Small intestine (tissue), 7 donors: Measurements from ENCODE around the gene UTP25. TPM values are rescaled to one million over a fixed set of nuclear protein-coding genes. Genes with fewer than 3 reads are reported as not detected.
"Not testable (repeated sequence)": the region's sequence is repeated elsewhere in the genome, so short reads cannot be mapped to it uniquely, and the experiment has no call there.

Experiments
- DNase-seq, 2 donors: peaks; one replicate each; pipeline versions ENCODE4 v3.0.0 to v3.0.0-alpha.2; 2013
- FAIRE-seq: peaks from 2 replicates; lab custom pipeline; 2012; peaks lifted over from hg19 to GRCh38; lab: Jason Lieb, UNC
- H3K27ac ChIP-seq, 3 donors: one replicate each; pipeline ENCODE4 v1.5.1; 2013; ENCODE audit warnings: low read length in 2 of 3, mild to moderate bottlenecking in 2 of 3, control low read depth in 1 of 3, inconsistent platforms in 1 of 3, low read depth in 1 of 3, moderate library complexity in 1 of 3
- H3K27me3 ChIP-seq, 3 donors: one replicate each; pipeline ENCODE4 v1.6.1; 2013; ENCODE audit warnings: low read length in 3 of 3, inconsistent platforms in 1 of 3; ENCODE audit not compliant: control insufficient read depth in 3 of 3, insufficient read depth in 3 of 3
- H3K36me3 ChIP-seq, 3 donors: one replicate each; pipeline ENCODE4 v1.6.1; 2013; ENCODE audit warnings: low read length in 3 of 3, inconsistent platforms in 1 of 3, low read depth in 1 of 3, mild to moderate bottlenecking in 1 of 3, moderate library complexity in 1 of 3; ENCODE audit not compliant: control insufficient read depth in 3 of 3, insufficient read depth in 2 of 3
- H3K4me1 ChIP-seq, 3 donors: one replicate each; pipeline ENCODE4 v1.6.1; 2013; ENCODE audit warnings: low read length in 2 of 3, inconsistent platforms in 1 of 3, low read depth in 1 of 3, mild to moderate bottlenecking in 1 of 3, moderate library complexity in 1 of 3; ENCODE audit not compliant: control insufficient read depth in 3 of 3, insufficient read depth in 2 of 3
- H3K4me3 ChIP-seq, 3 donors: one replicate each; pipeline ENCODE4 v1.5.1; 2013; ENCODE audit warnings: low read length in 3 of 3, control low read depth in 1 of 3, inconsistent platforms in 1 of 3, low read depth in 1 of 3, mild to moderate bottlenecking in 1 of 3, moderate library complexity in 1 of 3
- H3K9me3 ChIP-seq, 2 donors: one replicate each; pipeline ENCODE4 v1.6.1; 2013; ENCODE audit warnings: low read depth in 1 of 2, low read length in 1 of 2; ENCODE audit not compliant: control insufficient read depth in 2 of 2, insufficient read depth in 1 of 2
- WGBS, 3 donors: extraction: QIAGEN DNeasy Blood & Tissue Kit; methylation state at CpG; one replicate each; pipeline ENCODE4 v1.1.7; 2013; 5-methylcytosine and 5-hydroxymethylcytosine counted together
- polyA plus RNA-seq, 4 donors: library from polyadenylated mRNA; stranded (reverse) in 3 of 4; unstranded in 1 of 4; fragments of 200-250 nt in 3 of 4; fragments of 120-200 nt in 1 of 4; gene quantifications; one replicate each; pipeline versions ENCODE4 v1.2.1 to v1.2.3, GENCODE V29; 2013
- donor health status: healthy with polysubstance abuse.
- donor health status: control.
- donor health status: control.
- donor health status: Bipolar disorder and iron deficiency.
- donor health status: healthy.

The UTP25 gene
- polyA plus RNA-seq, 4 donors: 0.89 to 9.8 (median 2.2) TPM

DNA sequence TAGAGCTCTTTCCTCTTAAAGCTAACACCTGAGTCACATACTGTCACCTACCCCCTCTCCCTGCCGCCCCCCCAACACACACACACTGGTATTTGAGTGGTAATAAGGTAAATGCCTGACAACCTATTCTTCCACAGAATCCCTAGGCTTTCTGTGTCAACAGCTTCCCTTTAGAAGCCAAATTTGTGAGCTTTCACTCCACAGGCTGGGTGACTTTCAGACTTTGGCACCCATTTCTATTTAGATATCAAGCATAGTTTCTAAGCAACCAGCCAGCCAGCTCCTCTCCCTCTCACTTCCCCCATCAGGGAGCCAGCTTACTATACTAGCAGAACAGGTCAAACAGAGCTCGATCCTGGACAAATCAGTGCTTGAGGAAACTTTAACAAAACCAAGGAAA, 40.2 kb upstream of the UTP25 start:
- 3 to 45% (median 25%) methylated on average over 2 of the region's 2 CpGs for WGBS, 3 donors
- DNase-seq (peak; percentile 80 to 89), FAIRE-seq (no peak)
- H3K4me1 ChIP-seq: peaks cover 3 to 65% (median 12%) of the 10 kb centered on the region in 3 donors
- H3K4me3 ChIP-seq: no peak overlapping the region
- peak overlapping the region; percentile 12 to 78 (median 27) for H3K27ac ChIP-seq
- H3K27me3 ChIP-seq: no peaks in the 10 kb centered on the region
- peaks cover 3 to 43% (median 9%) of the 10 kb centered on the region in 3 donors for H3K36me3 ChIP-seq
- peaks cover 0 to 5% of the 10 kb centered on the region in 2 donors for H3K9me3 ChIP-seq

DNA sequence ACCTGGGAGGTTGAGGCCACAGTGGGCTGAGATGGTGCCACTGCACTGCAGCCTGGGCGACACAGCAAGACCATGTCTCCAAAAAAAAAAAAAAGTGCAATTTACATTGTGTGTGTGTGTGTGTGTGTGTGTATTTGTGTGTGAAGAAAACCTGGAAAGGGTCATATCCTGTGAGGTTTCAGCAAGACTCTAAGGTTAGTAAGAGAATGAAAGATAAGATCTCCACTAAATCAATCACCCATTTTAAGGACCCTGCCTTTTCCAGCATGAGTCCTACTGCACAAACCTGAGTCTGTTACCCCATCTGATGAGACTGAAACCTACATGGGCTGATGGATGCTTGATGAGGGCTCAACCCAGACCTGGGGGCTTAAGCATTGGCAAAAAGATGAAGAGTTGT, 38.5 kb upstream of the UTP25 start:
- FAIRE-seq (no peak), DNase-seq (no peak)
- H3K27ac ChIP-seq: peak overlapping the region in 1 of 3 donors; percentile 95
- 91 to 100% methylated on average over 1 of the region's 1 CpG; no CpG with 5 or more reads in 1 of the 3 donors for WGBS, 3 donors
- peaks cover 2 to 37% (median 9%) of the 10 kb centered on the region in 3 donors for H3K36me3 ChIP-seq
- H3K4me1 ChIP-seq: peaks cover 3 to 56% (median 9%) of the 10 kb centered on the region in 3 donors
- H3K27me3 ChIP-seq: no peaks in the 10 kb centered on the region
- H3K9me3 ChIP-seq: peaks cover 0 to 5% of the 10 kb centered on the region in 2 donors
- no peak overlapping the region for H3K4me3 ChIP-seq

DNA sequence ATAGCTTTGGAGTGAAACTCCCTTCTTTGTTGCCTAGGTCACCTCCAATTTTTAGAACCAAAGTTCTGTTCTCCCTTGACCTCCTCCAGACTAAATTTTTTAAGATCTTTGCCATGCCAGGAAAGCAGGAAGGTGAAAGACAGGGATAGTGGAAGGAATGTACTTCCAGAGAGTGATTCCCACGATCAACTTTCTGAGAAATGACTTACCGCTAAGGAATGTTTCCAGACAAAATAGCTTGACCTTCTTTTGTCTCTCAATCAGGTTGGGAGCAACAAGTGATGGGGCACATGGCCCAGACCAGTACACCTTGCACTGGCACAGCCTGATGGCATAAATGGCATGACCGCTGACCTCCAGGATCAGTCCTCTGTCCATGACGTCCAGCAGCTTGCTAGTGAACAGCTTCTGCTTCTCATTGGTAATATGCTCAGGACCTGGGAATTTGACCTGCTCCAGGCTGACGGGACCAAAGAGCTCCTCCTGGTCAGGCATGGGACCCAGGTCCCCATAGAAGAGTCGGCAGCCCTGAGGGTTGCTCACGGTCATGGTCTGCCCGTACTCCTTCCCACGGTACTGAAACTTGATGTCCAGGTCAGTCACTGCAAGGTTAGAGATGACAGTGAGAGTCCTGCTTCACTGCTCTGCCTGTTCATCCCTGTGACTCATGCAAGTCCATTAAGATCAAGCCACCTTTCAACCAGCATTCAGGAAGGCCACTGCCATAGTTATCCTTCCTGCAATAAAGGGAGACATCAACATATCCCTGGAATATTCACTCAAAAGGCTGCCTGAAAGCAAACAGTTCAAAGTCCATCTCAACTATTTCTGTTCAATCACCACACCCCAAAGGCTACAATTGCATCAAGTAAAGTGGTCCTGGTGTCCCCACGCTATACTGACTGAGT, 37.2 kb upstream of the UTP25 start:
- DNase-seq (peak; percentile 78 to 91), FAIRE-seq (no peak)
- no peaks in the 10 kb centered on the region for H3K27me3 ChIP-seq
- H3K4me3 ChIP-seq: no peak overlapping the region
- WGBS, 3 donors: 62 to 82% (median 80%) methylated on average over 10 of the region's 10 CpGs
- peak overlapping the region; percentile 43 to 95 (median 79) for H3K27ac ChIP-seq
- no peaks in the 10 kb centered on the region for H3K9me3 ChIP-seq
- peaks cover 0 to 56% (median 9%) of the 10 kb centered on the region in 3 donors for H3K4me1 ChIP-seq
- H3K36me3 ChIP-seq: peaks cover 2 to 43% (median 12%) of the 10 kb centered on the region in 3 donors

DNA sequence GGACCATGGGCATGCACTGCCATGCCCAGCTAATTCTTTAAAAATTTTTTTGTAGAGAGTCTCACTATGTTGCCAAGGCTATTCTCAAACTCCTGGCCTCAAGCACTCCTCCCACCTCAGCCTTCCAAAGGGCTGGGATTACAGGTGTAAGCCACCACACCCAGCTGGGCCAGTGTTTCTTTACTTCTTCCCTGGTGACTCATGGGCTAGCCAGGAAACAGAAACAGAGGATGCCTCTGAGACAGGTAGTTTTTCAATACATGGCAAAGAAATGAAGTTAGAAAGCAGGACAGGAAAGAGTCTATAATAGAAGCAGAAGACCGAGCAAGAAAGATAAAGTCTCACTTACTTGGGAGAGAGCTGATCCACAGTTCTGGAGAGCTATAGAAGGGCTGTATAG, 35.9 kb upstream of the UTP25 start:
- 8 to 50% (median 42%) methylated on average over 1 of the region's 1 CpG for WGBS, 3 donors
- DNase-seq: peak; percentile 50 to 84
- Histone ChIP-seq H3K36me3 (peaks cover 2 to 46% (median 12%) of the 10 kb centered on the region in 3 donors), H3K4me3 (no peak overlapping the region), H3K9me3 (no peaks in the 10 kb centered on the region), H3K27ac (peak overlapping the region; percentile 69 to 95 (median 73)), H3K27me3 (no peaks in the 10 kb centered on the region), H3K4me1 (peaks cover 0 to 61% (median 9%) of the 10 kb centered on the region in 3 donors)
- FAIRE-seq: no peak

DNA sequence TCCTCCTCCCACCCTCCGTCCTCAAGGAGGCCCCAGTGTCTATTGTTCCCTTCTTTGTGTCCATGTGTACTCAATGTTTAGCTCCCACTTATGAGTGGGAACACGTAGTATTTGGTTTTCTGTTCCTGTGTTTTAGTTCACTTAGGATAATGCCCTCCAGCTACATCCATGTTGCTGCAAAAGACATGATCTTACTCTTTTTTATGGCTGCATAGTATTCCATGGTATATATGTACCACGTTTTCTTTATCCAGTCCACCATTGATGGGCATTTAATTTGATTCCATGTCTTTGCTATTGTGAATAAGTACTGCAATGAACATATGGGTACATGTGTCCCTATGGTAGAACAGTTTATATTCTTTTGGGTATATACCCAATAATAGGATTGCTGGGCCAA, 34.1 kb upstream of the UTP25 start:
- H3K9me3 ChIP-seq, FAIRE-seq, H3K27ac ChIP-seq, H3K27me3 ChIP-seq, H3K4me3 ChIP-seq, DNase-seq: not testable (repeated sequence)
- WGBS, 3 donors: 77 to 88% (median 84%) methylated on average over 3 of the region's 3 CpGs
- Histone ChIP-seq H3K4me1 (peaks cover 0 to 61% (median 9%) of the 10 kb centered on the region in 3 donors), H3K36me3 (peaks cover 0 to 46% (median 12%) of the 10 kb centered on the region in 3 donors)

DNA sequence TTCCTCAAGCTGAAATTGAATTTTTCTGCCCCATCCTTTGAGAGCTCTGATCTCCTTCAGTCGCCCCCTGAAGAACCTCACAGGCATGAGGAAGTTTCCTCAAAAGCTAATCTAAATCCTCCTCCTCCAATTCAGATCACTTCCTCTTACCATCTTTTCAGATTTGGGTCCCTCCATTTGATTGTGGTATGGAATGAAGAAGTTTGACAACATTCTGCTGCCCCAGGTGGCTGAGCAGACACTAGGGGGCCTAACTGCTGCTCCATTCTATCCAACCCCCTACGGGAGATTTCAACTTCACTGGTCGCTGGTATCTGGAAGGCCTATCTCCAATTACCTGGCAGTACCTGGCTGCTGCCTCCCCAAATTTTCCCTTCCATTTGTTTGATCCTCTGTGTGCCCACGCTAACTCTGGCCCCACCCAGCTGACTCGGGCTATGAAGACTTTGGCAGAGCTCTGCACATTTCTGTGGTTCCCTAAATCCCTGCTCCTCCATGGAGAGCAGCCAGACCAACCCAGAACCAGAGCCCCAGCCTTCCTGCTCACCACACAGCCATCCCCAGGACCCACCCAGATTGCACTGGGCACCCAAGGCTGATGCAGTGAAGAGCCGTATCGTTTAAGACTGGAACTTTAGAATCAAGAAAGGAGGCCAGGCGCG, 29.7 kb upstream of the UTP25 start:
- H3K27me3 ChIP-seq: no peaks in the 10 kb centered on the region
- H3K27ac ChIP-seq: peak overlapping the region in 1 of 3 donors; percentile 67
- no peaks in the 10 kb centered on the region for H3K9me3 ChIP-seq
- no peak overlapping the region for H3K4me3 ChIP-seq
- peaks cover 2 to 42% (median 2%) of the 10 kb centered on the region in 3 donors for H3K36me3 ChIP-seq
- FAIRE-seq: no peak
- WGBS, 3 donors: 68 to 76% (median 70%) methylated on average over 9 of the region's 9 CpGs
- H3K4me1 ChIP-seq: peaks cover 0 to 51% (median 6%) of the 10 kb centered on the region in 3 donors
- DNase-seq: no peak

DNA sequence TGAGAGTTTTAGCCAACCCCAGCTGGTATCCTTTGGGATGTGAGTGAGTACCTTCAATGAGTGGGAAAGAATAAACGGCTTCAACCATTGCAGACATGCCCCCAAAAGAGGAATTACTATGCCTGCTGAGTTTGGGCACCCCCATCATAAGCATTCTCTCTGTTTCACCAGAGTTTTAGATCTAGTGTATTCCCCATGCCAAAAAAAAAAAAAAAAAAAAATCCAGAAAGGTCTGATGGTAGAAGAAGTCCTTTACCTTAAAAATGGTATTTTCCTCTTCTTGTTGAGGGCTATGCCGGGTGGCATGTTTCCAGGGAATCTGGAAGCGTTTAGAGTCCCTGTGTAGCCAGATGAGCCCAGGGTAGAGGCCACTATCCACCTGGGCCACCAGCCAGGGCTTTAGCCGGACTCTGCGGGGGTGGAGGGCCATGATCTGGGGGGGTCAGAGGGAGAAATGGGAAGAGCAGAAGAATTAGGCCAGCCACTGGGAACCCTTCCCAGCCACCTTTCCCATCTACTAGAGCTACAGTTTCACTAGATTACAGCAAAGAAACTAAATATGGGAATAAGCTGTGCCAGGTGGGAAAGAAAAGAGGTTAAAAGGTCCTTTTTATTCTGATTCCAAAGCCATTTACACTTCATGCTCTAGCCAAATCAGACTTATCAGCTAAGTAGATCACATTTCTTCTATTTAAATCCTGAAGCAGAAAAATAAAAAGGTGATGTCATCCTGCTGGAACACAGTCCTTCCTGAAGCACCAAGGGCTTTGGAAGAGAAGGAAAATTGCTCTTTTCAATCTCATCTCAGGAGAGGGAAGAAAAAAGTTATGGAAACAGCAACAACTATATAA, 26.6 kb upstream of the UTP25 start:
- H3K27me3 ChIP-seq: no peaks in the 10 kb centered on the region
- FAIRE-seq: no peak
- no peak for DNase-seq
- no peak overlapping the region for H3K4me3 ChIP-seq
- peak overlapping the region in 1 of 3 donors; percentile 75 for H3K27ac ChIP-seq
- H3K36me3 ChIP-seq: peaks cover 0 to 35% (median 2%) of the 10 kb centered on the region in 3 donors
- 40 to 60% (median 45%) methylated on average over 5 of the region's 5 CpGs for WGBS, 3 donors
- peaks cover 0 to 49% (median 10%) of the 10 kb centered on the region in 3 donors for H3K4me1 ChIP-seq
- no peaks in the 10 kb centered on the region for H3K9me3 ChIP-seq
